ENCODE data around the gene RASA1. TPM values are rescaled to one million over a fixed set of nuclear protein-coding genes. Genes with fewer than 3 reads are reported as not detected.
A peak's percentile ranks its signal among the peaks of the same experiment; 100 is the strongest.

The RASA1 gene
- total RNA-seq, 2 donors from 2014 or later: 26.3 to 29.1 TPM

GRCh38 chr5:87347841-87348240 lies 80.2 kb downstream of the RASA1 start:
- Mint-ChIP-seq H3K4me3 (no peak overlapping the region), H3K27ac (no peak overlapping the region), H3K4me1 (peaks cover 6% of the 10 kb centered on the region), H3K36me3 (ENCODE audit: low read depth) (peaks cover 4% of the 10 kb centered on the region), H3K27me3 (no peaks in the 10 kb centered on the region)
- no peaks in the 10 kb centered on the region for H3K9me3 ChIP-seq (ENCODE audit: control insufficient read depth, low read length, poor library complexity, severe bottlenecking)
- ATAC-seq (no peak), DNase-seq (no peak)

DNA sequence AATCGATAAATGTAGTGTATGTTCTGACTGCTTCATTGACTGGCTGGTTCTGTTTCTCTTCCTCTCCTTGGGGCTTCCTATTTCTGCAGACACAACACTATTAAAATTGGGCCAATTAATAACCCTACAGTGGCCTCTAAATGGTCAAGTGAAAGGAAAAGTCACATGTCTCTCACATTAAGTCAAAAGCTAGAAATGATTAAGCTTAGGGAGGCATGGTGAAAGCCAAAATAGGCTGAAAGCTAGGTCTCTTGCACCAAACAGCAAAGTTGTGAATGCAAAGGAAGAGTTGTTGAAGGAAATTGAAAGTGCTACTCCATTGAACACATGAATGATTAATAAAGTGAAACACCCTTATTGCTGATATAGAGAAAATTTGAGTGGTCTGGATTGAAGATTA lies 86.8 kb downstream of the RASA1 start:
- no peaks in the 10 kb centered on the region for H3K9me3 ChIP-seq (ENCODE audit: control insufficient read depth, low read length, poor library complexity, severe bottlenecking)
- no peak overlapping the region for H3K4me3 Mint-ChIP-seq
- no peak for ATAC-seq
- no peak overlapping the region for H3K27ac Mint-ChIP-seq
- H3K4me1 Mint-ChIP-seq: peaks cover 16% of the 10 kb centered on the region
- H3K27me3 Mint-ChIP-seq: no peaks in the 10 kb centered on the region
- no peak for DNase-seq
- H3K36me3 Mint-ChIP-seq (ENCODE audit: low read depth): peaks cover 15% of the 10 kb centered on the region

- no peaks in the 10 kb centered on the region for H3K9me3 ChIP-seq (ENCODE audit: control insufficient read depth, low read length, poor library complexity, severe bottlenecking)
- ATAC-seq: no peak
- no peaks in the 10 kb centered on the region for H3K27me3 Mint-ChIP-seq
- H3K4me1 Mint-ChIP-seq: peaks cover 17% of the 10 kb centered on the region
- no peak for DNase-seq
- H3K27ac Mint-ChIP-seq: no peak overlapping the region
- H3K4me3 Mint-ChIP-seq: no peak overlapping the region
- peaks cover 10% of the 10 kb centered on the region for H3K36me3 Mint-ChIP-seq (ENCODE audit: low read depth)
These were observed 91.4 kb downstream of the RASA1 start for GRCh38 chr5:87359106-87359505.

DNA sequence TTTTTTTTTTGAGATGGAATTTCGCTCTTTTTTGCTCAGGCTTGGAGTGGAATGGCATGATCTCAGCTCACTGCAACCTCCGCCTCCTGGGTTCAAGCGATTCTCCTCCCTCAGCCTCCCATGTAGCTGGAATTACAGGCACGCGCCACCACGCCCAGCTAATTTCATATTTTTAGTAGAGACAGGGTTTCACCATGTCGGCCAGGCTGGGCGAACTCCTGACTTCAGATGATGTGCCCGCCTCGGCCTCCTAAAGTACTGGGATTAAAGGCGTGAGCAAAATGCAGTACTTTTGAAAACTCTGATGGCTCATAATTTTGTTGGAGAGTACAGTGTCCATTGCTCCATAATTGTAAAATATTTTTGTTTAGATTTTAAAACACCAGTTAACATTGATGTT lies 92.4 kb downstream of the RASA1 start:
- Mint-ChIP-seq H3K4me1 (peaks cover 15% of the 10 kb centered on the region), H3K4me3 (no peak overlapping the region), H3K27me3 (no peaks in the 10 kb centered on the region), H3K36me3 (ENCODE audit: low read depth) (peaks cover 10% of the 10 kb centered on the region), H3K27ac (no peak overlapping the region)
- H3K9me3 ChIP-seq (ENCODE audit: control insufficient read depth, low read length, poor library complexity, severe bottlenecking): no peaks in the 10 kb centered on the region
- ATAC-seq: no peak
- no peak for DNase-seq

- peak overlapping the region; percentile 14 for H3K27ac Mint-ChIP-seq
- no peak overlapping the region for H3K4me3 Mint-ChIP-seq
- no peaks in the 10 kb centered on the region for H3K9me3 ChIP-seq (ENCODE audit: control insufficient read depth, low read length, poor library complexity, severe bottlenecking)
- peaks cover 7% of the 10 kb centered on the region for H3K36me3 Mint-ChIP-seq (ENCODE audit: low read depth)
- ATAC-seq (no peak), DNase-seq (no peak)
- H3K27me3 Mint-ChIP-seq: no peaks in the 10 kb centered on the region
- H3K4me1 Mint-ChIP-seq: peaks cover 13% of the 10 kb centered on the region
These were observed 93.4 kb downstream of the RASA1 start for GRCh38 chr5:87361031-87361445.

GRCh38 chr5:87361536-87362213 lies 94.0 kb downstream of the RASA1 start:
- peak overlapping the region; percentile 14 for H3K27ac Mint-ChIP-seq
- ATAC-seq (no peak), DNase-seq (no peak)
- no peaks in the 10 kb centered on the region for H3K27me3 Mint-ChIP-seq
- no peak overlapping the region for H3K4me3 Mint-ChIP-seq
- H3K9me3 ChIP-seq (ENCODE audit: control insufficient read depth, low read length, poor library complexity, severe bottlenecking): no peaks in the 10 kb centered on the region
- H3K36me3 Mint-ChIP-seq (ENCODE audit: low read depth): peaks cover 7% of the 10 kb centered on the region
- peaks cover 15% of the 10 kb centered on the region for H3K4me1 Mint-ChIP-seq

DNA sequence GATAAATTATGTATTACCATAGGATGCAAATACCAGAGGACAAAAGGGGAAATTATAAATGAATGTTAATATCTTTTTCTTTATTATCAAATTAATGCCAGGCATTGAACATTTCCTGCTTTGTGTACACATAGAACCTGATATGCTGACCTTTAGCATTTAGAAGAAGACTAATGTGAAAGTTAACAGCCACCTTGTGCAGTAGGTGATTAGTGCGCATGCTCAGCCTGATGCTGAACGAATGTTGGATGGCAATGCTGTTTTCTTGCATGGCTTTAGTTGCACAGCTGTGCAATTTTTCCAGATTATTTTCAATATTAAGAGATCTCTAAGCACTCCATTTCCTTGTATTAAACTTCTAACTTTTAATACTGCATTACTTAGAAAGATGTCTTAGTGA lies 99.6 kb downstream of the RASA1 start:
- no peak overlapping the region for H3K4me3 Mint-ChIP-seq
- H3K27ac Mint-ChIP-seq: no peak overlapping the region
- H3K27me3 Mint-ChIP-seq: no peaks in the 10 kb centered on the region

GRCh38 chr5:87368601-87369000 lies 100.9 kb downstream of the RASA1 start:
- peaks cover 4% of the 10 kb centered on the region for H3K4me1 Mint-ChIP-seq
- H3K4me3 Mint-ChIP-seq: no peak overlapping the region
- H3K9me3 ChIP-seq (ENCODE audit: control insufficient read depth, low read length, poor library complexity, severe bottlenecking): no peaks in the 10 kb centered on the region
- no peak for DNase-seq
- peaks cover 2% of the 10 kb centered on the region for H3K36me3 Mint-ChIP-seq (ENCODE audit: low read depth)
- ATAC-seq: no peak
- H3K27me3 Mint-ChIP-seq: no peaks in the 10 kb centered on the region
- peak overlapping the region; percentile 56 for H3K27ac Mint-ChIP-seq

More for the DNA sequence above, 99.6 kb downstream of the RASA1 start:
- ATAC-seq: no peak
- peaks cover 2% of the 10 kb centered on the region for H3K4me1 Mint-ChIP-seq
- H3K9me3 ChIP-seq (ENCODE audit: control insufficient read depth, low read length, poor library complexity, severe bottlenecking): no peaks in the 10 kb centered on the region
- DNase-seq: no peak
- peaks cover 2% of the 10 kb centered on the region for H3K36me3 Mint-ChIP-seq (ENCODE audit: low read depth)

GRCh38 chr5:87369431-87369830 lies 101.7 kb downstream of the RASA1 start:
- Mint-ChIP-seq H3K36me3 (ENCODE audit: low read depth) (peaks cover 2% of the 10 kb centered on the region), H3K4me1 (peaks cover 4% of the 10 kb centered on the region), H3K4me3 (no peak overlapping the region), H3K27ac (peak overlapping the region; percentile 56), H3K27me3 (no peaks in the 10 kb centered on the region)
- DNase-seq (no peak), ATAC-seq (no peak)
- H3K9me3 ChIP-seq (ENCODE audit: control insufficient read depth, low read length, poor library complexity, severe bottlenecking): no peaks in the 10 kb centered on the region

DNA sequence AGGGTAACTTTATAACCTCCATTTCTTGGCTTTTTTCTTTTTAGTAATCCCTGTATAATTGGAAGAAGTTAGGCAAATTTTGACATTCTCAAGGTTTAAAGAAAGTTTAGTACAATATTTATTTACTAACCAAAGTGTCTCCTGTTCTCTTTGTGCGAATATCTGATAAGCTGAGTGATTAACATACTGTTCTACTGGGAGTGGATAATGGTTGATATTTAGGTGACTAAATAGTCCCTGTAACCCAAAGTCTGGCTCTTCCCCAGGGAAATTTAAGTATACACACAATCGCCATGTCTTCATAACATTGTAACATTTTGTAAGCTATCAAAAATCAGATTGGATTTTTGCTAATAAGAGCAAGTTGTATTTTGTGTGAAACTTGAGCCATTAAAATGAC lies 105.0 kb downstream of the RASA1 start:
- DNase-seq (no peak), ATAC-seq (no peak)
- Mint-ChIP-seq H3K4me3 (no peak overlapping the region), H3K27me3 (no peaks in the 10 kb centered on the region), H3K27ac (peak overlapping the region; percentile 60), H3K4me1 (peaks cover 7% of the 10 kb centered on the region), H3K36me3 (ENCODE audit: low read depth) (peaks cover 4% of the 10 kb centered on the region)
- no peaks in the 10 kb centered on the region for H3K9me3 ChIP-seq (ENCODE audit: control insufficient read depth, low read length, poor library complexity, severe bottlenecking)

- no peaks in the 10 kb centered on the region for H3K9me3 ChIP-seq (ENCODE audit: control insufficient read depth, low read length, poor library complexity, severe bottlenecking)
- peak overlapping the region; percentile 45 for H3K27ac Mint-ChIP-seq
- ATAC-seq (no peak), DNase-seq (no peak)
- no peaks in the 10 kb centered on the region for H3K27me3 Mint-ChIP-seq
- H3K36me3 Mint-ChIP-seq (ENCODE audit: low read depth): peaks cover 5% of the 10 kb centered on the region
- peaks cover 16% of the 10 kb centered on the region for H3K4me1 Mint-ChIP-seq
- H3K4me3 Mint-ChIP-seq: no peak overlapping the region
These were observed 114.5 kb downstream of the RASA1 start for GRCh38 chr5:87382224-87382623.

DNA sequence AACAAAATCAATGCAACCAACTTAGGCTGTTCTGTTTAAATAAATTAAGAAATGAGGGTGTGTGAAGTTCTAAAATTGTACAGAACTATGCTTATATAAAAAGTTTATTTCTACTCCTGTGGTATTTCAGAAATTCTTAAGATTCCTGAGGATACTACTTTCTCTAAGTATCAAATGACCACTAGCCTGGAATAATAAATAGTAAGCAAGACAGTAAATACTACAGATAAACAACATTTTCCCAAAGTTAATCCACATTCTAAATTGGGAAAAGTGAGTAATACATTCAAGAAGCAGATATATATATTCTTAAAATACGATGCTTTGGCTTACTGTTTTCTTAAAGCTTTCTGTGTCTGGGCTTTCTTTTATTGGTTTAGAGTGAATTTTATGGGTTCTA lies 115.5 kb downstream of the RASA1 start:
- Mint-ChIP-seq H3K36me3 (ENCODE audit: low read depth) (peaks cover 5% of the 10 kb centered on the region), H3K27ac (peak overlapping the region; percentile 73), H3K27me3 (no peaks in the 10 kb centered on the region), H3K4me3 (no peak overlapping the region), H3K4me1 (peaks cover 19% of the 10 kb centered on the region)
- no peak for DNase-seq
- no peaks in the 10 kb centered on the region for H3K9me3 ChIP-seq (ENCODE audit: control insufficient read depth, low read length, poor library complexity, severe bottlenecking)
- no peak for ATAC-seq

DNA sequence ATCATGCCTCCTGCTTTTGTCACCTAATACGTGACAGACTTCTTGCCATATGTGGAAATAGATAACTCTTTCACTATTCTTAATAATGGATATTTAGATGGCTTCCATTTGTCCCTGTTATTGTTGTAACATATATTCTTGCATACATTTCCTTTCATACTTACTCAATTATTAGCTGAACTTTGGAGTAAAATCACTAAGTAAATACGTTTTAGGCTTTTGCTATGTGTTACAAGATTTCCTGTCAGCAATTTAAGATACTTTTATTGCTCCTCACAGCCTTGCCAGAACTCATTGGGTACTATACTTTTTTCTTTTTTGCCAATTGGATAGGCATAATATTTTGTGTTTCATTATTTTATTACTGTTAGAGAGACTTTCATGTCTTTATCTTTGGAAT lies 118.1 kb downstream of the RASA1 start:
- Mint-ChIP-seq H3K36me3 (ENCODE audit: low read depth) (peaks cover 5% of the 10 kb centered on the region), H3K4me3 (peak overlapping the region; percentile 39), H3K27ac (peak overlapping the region; percentile 79), H3K27me3 (no peaks in the 10 kb centered on the region), H3K4me1 (peaks cover 21% of the 10 kb centered on the region)
- no peak for ATAC-seq
- DNase-seq: no peak
- H3K9me3 ChIP-seq (ENCODE audit: control insufficient read depth, low read length, poor library complexity, severe bottlenecking): no peaks in the 10 kb centered on the region

- H3K36me3 Mint-ChIP-seq (ENCODE audit: low read depth): peaks cover 9% of the 10 kb centered on the region
- DNase-seq: no peak
- H3K27ac Mint-ChIP-seq: peak overlapping the region; percentile 79
- H3K9me3 ChIP-seq (ENCODE audit: control insufficient read depth, low read length, poor library complexity, severe bottlenecking): no peaks in the 10 kb centered on the region
- H3K27me3 Mint-ChIP-seq: no peaks in the 10 kb centered on the region
- no peak for ATAC-seq
- H3K4me3 Mint-ChIP-seq: peak overlapping the region; percentile 50
- H3K4me1 Mint-ChIP-seq: peaks cover 25% of the 10 kb centered on the region
These were observed 120.4 kb downstream of the RASA1 start for GRCh38 chr5:87388129-87388528.
